RWPE2 (cell line): ENCODE measurements around the gene IPO9.

Source experiments
- ATAC-seq: fragments of 200-7000 bp; cut with Tn5 transposase; 3 replicates; pipeline ENCODE4 v1.9.1; 2021; ENCODE audit warnings: low read depth
- DNase-seq: peaks from one replicate; pipeline ENCODE4 v3.0.0-alpha.2; 2020; ENCODE audit warnings: low spot score
- H3K27ac ChIP-seq: fragments of 450-650 bp; 2 replicates; pipeline ENCODE4 v1.5.1; 2017; ENCODE audit warnings: mild to moderate bottlenecking; ENCODE audit not compliant: poor library complexity, severe bottlenecking
- H3K27me3 ChIP-seq: fragments of 250-450 bp; sonication (Bioruptor Pico); 2 replicates; pipeline ENCODE4 v1.5.1; 2021; ENCODE audit warnings: mild to moderate bottlenecking, moderate library complexity; ENCODE audit not compliant: insufficient read depth, poor library complexity, severe bottlenecking
- H3K36me3 ChIP-seq: fragments of 250-450 bp; sonication (Bioruptor Pico); 2 replicates; pipeline ENCODE4 v1.5.1; 2020; ENCODE audit warnings: low read depth, mild to moderate bottlenecking, moderate library complexity
- H3K4me1 ChIP-seq: fragments of 250-450 bp; sonication (Bioruptor Pico); 2 replicates; pipeline ENCODE4 v1.5.1; 2021; ENCODE audit warnings: mild to moderate bottlenecking, moderate library complexity; ENCODE audit not compliant: insufficient read depth, poor library complexity, severe bottlenecking
- H3K4me3 ChIP-seq: fragments of 250-450 bp; sonication (Bioruptor Pico); 2 replicates; pipeline ENCODE4 v1.5.1; 2021; ENCODE audit warnings: mild to moderate bottlenecking, moderate library complexity; ENCODE audit not compliant: severe bottlenecking
- H3K9me3 ChIP-seq: fragments of 250-450 bp; sonication (Bioruptor Pico); 2 replicates; pipeline ENCODE4 v1.5.1; 2021; ENCODE audit warnings: mild to moderate bottlenecking, moderate library complexity; ENCODE audit not compliant: severe bottlenecking
- CTCF ChIP-seq: fragments of 450-650 bp; IDR thresholded peaks from one replicate; pipeline ENCODE4 v1.5.1; 2017; ENCODE audit warnings: mild to moderate bottlenecking, moderate library complexity; ENCODE audit not compliant: poor library complexity, severe bottlenecking

IPO9 gene

DNA sequence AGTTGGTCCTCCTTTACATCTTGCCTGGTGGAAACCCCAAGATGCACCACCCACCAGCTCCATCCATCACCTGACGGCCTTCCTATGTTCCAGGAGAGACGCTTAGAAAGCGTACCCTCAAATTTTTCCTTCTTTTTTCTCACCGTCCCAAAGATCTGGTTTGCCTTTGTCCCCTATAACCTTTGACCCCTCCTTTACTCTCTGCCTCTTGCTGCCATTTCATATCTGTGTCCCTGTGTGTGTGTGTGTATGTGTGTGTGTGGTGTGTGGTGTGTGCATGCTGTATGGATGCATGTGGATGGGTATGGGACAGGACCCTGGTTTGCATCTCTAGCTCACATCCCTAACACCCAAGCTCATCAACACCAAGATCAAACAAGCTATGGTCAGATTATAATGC lies 22.2 kb upstream of the IPO9 start:
- H3K27ac ChIP-seq, result no peak overlapping the region
- no peak for DNase-seq
- no peak for ATAC-seq
- no peak overlapping the region for H3K4me3 ChIP-seq
- no peaks in the 10 kb centered on the region for H3K4me1 ChIP-seq
- no peaks in the 10 kb centered on the region for H3K27me3 ChIP-seq
- H3K36me3 ChIP-seq, result peaks cover 88% of the 10 kb centered on the region
- TF ChIP-seq CTCF, result no peak
- no peaks in the 10 kb centered on the region for H3K9me3 ChIP-seq

GRCh38 chr1:201807958-201808632 lies 20.9 kb upstream of the IPO9 start:
- H3K27ac ChIP-seq, result no peak overlapping the region
- H3K4me1 ChIP-seq, result no peaks in the 10 kb centered on the region
- H3K9me3 ChIP-seq, result no peaks in the 10 kb centered on the region
- ATAC-seq (no peak), DNase-seq (no peak)
- no peak for TF ChIP-seq CTCF
- H3K36me3 ChIP-seq, result peaks cover 97% of the 10 kb centered on the region
- H3K27me3 ChIP-seq, result no peaks in the 10 kb centered on the region
- no peak overlapping the region for H3K4me3 ChIP-seq

- no peaks in the 10 kb centered on the region for H3K27me3 ChIP-seq
- peaks cover 97% of the 10 kb centered on the region for H3K36me3 ChIP-seq
- no peaks in the 10 kb centered on the region for H3K9me3 ChIP-seq
- no peak overlapping the region for H3K4me3 ChIP-seq
- TF ChIP-seq CTCF, result no peak
- H3K27ac ChIP-seq, result no peak overlapping the region
- H3K4me1 ChIP-seq, result no peaks in the 10 kb centered on the region
- DNase-seq (no peak), ATAC-seq (no peak)
These were observed 20.3 kb upstream of the IPO9 start for GRCh38 chr1:201808633-201808990.

GRCh38 chr1:201809876-201810275 lies 19.1 kb upstream of the IPO9 start:
- Histone ChIP-seq H3K27ac (no peak overlapping the region), H3K9me3 (no peaks in the 10 kb centered on the region), H3K4me1 (no peaks in the 10 kb centered on the region), H3K36me3 (peaks cover 95% of the 10 kb centered on the region), H3K4me3 (no peak overlapping the region), H3K27me3 (no peaks in the 10 kb centered on the region)
- ATAC-seq, result no peak
- DNase-seq, result no peak
- no peak for TF ChIP-seq CTCF

GRCh38 chr1:201810466-201811216 lies 18.3 kb upstream of the IPO9 start:
- Histone ChIP-seq H3K9me3 (no peaks in the 10 kb centered on the region), H3K27me3 (no peaks in the 10 kb centered on the region), H3K36me3 (peaks cover 95% of the 10 kb centered on the region), H3K27ac (no peak overlapping the region), H3K4me3 (no peak overlapping the region), H3K4me1 (no peaks in the 10 kb centered on the region)
- no peak for TF ChIP-seq CTCF
- ATAC-seq (no peak), DNase-seq (no peak)
